Head of caudate nucleus (tissue), 42 donors: ENCODE data around the gene METTL26.

Source experiments
- DNase-seq, 42 donors: peaks; one replicate each; pipeline versions ENCODE4 v3.0.0 to v3.0.0-alpha.2; 2020 to 2021; ENCODE audit warnings: mixed read lengths in 7 of 42
- intact Hi-C: fragments of 100-400 bp; cut with DNase I; formaldehyde crosslinking; loops from one replicate; pipeline ENCODE4 v1.15.0; 2022

The METTL26 gene

DNA sequence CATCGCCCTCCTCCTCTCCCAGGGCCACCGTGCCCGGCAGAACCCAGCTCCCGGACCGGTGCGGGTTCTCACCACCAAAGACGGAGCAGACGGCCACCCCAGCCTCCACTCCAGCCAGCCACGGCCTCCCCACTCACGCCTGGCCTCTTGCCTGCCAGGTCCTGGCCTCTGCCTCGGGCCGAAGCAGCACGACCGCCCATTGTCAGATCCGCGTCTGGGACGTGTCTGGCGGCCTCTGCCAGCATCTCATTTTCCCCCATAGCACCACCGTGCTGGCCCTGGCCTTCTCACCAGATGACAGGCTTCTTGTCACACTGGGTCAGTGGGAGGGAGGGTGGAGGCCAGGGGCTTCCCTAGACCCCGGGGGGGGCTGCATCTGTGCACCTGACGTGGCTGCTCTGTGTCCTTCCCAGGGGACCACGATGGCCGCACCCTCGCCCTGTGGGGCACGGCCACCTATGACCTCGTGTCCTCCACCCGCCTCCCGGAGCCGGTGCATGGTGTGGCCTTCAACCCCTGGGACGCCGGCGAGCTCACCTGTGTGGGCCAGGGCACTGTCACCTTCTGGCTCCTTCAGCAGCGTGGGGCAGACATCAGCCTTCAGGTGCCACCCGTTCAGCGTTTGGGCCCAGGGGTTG is 25.2 kb upstream of the METTL26 start:
- intact Hi-C loops, result no loop called here
- DNase-seq, result no peak

DNA sequence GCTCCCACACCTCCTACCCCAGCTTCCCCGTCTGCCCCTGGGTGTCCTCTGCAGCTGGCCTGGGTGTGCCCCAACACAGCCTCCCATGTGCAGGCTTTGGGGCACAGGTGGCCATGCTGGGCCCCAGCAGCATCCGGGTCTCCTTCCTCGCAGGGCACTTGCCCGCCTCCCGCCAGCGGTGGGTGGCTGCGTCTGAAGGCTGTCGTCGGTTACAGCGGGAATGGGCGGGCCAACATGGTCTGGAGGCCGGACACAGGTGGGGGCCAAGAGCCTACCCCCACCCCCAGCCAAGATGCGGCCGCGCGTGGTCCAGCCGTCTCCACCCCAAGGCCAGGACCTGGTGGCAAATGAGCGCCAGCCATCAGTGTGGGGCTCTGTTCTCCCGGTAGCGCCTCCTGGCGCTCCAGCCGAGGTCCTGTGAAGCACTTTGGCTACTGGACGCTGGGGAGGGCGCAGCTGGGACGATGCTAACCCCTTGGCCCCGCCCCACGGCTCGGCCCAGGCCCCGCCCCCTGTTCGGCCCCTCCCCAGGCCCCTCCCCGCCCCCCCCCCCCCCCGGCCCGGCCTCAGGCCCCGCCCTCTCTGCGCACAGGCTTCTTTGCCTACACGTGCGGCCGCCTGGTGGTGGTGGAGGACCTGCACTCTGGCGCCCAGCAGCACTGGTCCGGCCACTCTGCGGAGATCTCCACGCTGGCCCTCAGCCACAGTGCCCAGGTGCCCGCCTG is 24.5 kb upstream of the METTL26 start:
- intact Hi-C loops, result no loop called here

DNA sequence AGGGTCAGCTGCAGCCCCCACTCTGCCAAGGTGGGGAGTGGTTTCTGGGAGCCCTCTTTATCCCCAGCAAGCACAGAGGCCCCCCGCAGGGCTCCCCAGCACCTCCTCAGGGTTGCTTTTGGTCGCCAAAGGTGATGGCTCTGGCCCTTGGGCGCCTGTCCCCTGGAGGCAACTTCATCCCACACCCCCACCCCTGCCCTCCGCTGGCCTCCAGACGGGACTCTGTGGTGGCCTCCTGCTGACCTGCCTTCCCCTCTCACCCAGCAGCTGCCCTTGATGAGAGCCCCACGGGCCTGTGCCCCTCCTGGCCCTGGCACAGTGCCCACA is 24.0 kb upstream of the METTL26 start:
- intact Hi-C loops, result no loop called here
- no peak for DNase-seq

More for the DNA sequence above, 24.5 kb upstream of the METTL26 start:
- DNase-seq, result peak; percentile 73 to 92 (median 85)

DNA sequence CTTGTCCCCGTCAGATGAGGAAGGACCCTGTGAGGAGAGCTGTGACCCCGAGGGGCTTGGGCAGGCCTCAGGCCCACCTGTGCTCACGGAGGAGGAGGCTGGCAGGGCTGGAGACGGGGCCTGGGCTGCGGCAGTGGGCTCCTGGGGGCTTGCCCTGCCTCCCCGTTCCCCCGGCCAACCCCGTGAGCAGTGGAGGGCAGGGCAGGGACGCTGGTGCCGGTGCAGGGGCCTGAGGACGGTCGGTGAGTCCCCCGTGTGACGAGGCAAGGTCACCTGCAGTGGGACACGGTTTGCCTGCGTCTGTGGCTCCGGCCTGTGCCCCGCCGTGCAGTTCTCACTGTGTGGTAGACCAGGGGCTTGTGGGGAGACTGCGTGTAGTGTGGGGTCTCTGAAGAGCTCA is 23.5 kb upstream of the METTL26 start:
- no peak for DNase-seq
- intact Hi-C loops, result no loop called here

DNA sequence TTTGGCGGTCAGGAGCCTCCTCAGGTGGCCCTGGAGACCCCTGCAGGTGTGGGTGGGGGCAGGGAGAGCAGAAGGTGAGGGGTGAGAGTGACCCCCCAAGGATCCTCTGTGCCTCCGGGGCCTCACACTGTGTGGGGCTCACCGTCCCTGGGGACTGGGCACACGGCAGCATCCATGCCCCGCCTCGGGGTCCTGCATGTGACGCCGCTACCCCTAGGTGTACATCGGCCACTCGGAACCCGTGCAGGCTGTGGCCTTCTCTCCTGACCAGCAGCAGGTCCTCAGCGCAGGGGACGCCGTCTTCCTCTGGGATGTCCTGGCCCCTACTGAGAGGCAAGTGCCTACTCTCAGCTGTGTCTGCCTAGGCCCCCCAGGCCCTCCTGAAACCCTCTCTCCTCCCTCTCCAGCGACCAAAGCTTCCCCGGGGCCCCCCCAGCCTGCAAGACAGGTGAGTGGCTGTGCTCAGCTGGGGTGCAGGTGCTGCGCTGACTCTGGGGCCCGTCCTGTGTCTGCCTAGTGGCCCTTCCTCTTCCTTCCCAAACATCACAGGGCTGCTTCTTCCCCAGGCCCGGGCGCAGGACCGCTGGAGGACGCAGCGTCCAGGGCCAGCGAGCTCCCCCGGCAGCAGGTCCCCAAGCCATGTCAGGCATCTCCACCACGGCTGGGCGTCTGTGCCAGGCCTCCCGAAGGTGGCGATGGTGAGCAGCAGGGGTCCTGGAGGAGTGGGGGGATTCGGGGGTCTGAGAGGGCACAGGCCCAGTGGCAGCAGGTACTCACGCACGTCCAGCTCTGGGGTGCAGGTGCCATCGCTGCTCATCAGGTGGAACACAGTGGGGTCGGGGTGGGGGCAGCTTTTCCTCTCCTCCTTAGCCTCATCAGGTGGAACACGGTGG is 22.8 kb upstream of the METTL26 start:
- intact Hi-C loops, result no loop called here
- DNase-seq, result no peak

DNA sequence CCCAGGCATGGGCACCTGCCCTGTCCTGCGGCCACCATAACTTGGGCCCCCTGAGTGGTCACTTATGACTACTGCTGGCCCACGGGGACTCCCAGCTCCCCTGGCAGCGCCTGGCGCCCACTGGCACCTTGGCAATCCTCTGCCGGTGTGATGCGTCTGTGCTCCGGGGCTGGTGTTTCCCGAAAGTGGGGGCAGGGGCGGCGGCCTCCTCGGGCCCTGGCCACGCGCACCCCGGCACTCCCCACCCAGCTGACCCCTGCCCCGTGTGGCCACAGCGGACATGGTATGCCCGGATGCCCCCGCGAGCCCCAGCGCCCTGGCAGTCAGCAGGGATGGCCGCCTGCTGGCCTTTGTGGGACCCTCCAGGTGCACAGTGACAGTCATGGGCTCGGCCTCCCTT is 21.4 kb upstream of the METTL26 start:
- intact Hi-C loops, result no loop called here
- no peak for DNase-seq

DNA sequence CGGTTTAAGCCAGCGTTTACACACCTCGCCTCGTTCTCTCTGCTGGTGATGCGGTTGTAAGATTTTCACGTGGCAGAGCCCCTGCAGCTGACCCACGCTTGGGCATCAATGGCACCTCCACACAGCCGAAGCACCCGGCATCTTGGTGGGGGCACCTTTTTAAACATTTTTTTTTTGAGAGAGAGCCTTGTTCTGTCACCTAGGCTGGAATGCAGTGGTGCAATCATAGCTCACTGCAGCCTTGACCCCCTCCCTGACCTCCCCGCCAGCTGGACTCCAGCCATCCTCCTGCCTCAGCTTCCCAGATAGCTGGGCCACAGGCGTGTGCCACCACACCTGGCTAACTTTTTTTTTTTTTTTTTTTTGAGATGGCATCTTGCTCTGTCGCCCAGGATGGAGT is 17.9 kb upstream of the METTL26 start:
- DNase-seq, result no peak

DNA sequence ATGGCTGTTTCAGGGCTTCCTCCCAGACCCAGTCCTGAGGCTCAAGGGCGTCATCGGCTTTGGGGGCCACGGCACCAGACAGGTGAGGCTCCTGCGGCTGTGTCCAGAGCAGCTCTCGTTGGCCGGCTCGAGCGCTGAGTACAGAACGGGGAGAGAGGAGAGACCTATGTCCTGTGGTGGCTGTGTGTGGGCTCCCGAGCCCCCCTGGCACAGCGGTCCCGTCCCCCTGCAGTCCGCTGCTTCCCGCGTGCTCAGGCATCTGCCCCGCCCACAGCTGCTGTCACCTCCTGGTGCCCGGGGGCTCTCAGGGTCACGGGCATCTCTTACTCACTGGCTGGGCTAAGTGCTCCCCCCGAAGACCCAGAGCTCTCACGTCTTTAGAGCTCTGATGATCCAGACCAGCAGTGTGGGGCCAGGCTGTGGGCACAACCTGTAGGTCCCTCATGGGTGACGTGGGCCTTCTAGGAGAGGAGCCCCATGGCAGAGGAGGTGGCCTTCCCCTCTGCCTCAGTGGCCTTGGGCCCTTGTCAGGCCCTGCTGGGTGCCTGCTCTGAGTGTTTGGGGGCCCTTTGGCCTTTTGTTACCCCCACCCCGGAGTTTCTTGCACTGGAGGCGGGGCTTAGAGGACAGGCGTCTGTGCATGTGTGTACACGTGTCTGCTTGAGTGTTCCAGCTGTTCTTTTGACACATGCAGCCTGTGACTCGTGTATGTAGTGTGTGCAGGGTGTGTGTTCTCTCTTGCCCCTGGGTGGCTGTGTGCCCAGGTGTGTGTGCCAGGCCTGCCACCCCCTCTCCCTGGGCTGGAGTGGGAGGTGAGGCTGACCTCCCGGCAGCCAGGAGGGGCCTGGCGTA is 16.6 kb upstream of the METTL26 start:
- no peak for DNase-seq
- intact Hi-C loops, result no loop called here

More for the DNA sequence above, 17.9 kb upstream of the METTL26 start:
- intact Hi-C loops, result no loop called here

DNA sequence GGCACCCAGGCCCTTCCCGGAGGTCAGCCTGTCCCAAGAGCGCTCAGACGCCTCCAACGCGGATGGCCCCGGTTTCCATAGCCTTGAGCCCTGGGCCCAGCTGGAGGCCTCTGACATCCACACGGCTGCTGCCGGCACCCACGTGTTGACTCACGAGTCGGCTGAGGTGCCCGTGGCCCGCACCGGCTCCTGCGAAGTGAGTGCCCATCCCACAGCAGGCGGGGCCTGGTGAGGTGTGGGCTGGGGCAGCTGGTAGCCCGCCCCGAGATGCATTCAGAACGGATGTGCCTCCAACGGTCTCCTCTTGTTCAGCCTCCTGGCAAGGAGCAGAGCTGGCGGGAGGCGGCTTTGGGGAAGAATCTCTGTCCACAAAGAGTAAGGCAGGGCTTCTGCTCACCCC is 15.7 kb upstream of the METTL26 start:
- intact Hi-C loops, result no loop called here

DNA sequence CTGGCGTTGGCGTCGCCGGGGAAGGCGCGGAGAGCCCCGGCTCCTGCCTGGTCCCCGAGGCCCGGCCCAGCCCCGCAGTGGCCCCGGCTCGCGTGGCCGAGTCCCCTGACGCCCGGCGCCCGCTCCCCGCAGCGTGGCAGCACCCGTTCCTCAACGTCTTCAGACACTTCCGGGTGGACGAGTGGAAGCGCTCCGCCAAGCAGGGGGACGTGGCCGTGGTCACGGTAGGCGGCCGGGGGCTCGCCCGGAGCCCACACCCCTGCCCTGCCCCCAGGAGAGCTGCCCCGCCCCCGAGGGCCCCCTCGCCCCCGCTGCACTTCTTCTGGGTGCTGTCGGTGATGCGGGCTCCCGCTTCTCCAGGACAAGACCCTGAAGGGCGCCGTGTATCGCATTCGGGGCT is 13.5 kb upstream of the METTL26 start:
- intact Hi-C loops, result no loop called here
- no peak for DNase-seq

More for the DNA sequence above, 15.7 kb upstream of the METTL26 start:
- DNase-seq, result no peak

DNA sequence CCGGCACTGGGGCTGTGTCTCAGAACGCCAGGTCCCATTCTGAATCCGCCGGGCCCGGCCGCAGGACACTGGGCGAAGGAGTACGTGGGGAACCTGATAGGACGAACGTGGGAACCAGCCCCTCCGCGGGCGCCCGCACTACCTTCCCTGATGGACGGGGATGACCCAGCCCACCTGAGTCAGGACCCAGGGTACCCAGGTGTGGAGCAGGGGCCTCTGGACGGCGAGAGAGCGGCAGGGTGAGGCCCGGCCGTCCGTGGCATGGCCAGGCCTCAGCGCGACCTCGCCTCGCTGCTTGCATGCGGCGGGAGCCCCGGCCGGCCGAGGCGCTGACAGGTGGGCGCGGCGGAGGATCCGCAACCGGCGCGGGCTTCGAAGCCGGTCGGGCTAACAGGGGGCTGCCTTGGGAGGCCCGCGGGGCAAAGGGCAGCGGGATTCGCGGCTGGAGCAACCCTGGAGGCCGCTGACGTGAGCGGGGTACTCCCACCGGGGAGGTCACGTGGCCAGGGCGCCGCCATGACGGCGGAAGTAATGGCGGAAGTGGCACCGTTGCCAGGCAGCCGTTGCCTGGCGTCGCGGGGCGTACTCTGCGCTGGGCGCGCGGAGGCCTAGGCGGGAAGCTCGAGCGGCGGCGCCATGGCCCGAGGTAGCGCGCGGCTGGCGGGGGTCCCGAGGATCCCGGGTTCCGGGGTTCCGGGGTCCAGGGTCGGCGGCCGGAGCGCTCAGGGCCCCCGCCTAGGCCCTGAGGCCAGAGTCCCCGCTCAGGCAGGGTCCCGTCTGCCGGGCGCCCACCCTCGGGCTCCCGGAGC is 12.9 kb upstream of the METTL26 start, which contains the start of gene WDR90:
Gene WDR90 (plus strand): TSS at position 585 of the 809 bp plus-strand sequence. CDS start 52 bp downstream, at position 637.
- DNase-seq, result peak; percentile 91 to 99 (median 98)
- intact Hi-C loops, result no loop called here

DNA sequence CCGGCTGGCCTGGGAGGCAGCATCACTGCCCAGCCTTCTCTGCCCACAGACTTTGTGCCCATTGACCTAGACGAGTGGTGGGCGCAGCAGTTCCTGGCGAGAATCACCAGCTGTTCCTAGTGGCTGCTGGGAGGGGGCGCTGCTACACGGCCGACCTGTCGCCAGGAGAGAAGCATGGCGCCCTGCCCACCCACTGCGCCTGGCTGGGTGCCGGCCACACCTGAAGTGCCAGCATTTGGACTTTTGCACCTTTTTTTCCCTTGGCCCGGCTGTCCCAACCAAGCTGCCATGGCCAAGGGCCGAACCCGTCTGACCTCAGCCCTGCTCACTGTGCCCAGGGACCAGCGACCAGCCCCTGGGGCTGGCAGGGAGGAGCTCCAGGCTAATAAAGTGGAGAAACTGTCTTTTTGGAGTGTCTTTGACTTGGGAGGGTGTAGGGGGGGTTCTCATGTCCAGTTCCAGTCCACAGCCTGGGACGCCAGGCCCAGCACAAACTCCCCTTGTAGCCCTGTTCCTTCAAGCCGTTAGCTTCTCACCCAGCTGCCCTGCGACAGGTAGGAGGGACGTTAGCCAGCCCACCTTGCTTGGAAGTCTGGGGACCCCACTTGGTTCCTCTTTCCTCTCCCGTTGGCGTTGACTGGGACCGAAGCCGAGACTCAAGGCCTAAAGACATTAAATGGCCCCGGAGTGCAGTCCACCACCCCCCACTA is 12.1 kb upstream of the METTL26 start:
- intact Hi-C loops, result no loop called here

DNA sequence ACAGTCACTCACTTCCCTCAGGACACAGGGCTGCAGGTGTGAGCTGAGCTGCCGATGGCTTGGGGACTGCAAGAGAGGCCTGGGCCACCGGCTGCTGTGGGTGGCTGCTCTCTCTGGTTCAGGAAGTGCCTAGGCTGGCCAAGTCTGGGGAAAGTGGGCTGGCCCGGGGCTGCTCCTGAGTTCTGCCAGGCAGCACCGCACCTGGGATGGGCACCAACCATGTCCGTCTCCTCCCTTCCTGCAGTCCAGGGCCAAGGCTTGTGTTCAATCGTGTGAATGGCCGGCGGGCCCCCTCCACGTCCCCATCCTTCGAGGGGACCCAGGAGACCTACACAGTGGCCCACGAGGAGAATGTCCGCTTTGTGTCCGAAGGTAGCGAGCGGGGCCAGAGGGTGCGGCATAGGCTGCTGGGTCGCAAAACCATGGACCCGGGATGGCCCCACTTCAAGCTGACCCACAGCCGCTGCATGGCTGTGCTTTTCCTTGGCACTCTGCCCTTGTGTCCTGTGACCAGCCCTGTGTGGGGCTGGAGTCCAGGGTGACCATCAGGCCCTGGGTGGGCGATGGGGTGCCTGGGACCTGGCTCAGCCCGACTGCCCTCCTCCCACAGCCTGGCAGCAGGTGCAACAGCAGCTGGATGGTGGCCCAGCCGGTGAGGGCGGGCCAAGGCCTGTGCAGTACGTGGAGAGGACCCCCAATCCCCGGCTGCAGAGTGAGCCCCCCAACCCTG is 11.2 kb upstream of the METTL26 start:
- DNase-seq, result no peak
- intact Hi-C loops, result no loop called here

More for the DNA sequence above, 12.1 kb upstream of the METTL26 start:
- peak in 9 of 42 donors; percentile 33 to 66 (median 40) for DNase-seq

DNA sequence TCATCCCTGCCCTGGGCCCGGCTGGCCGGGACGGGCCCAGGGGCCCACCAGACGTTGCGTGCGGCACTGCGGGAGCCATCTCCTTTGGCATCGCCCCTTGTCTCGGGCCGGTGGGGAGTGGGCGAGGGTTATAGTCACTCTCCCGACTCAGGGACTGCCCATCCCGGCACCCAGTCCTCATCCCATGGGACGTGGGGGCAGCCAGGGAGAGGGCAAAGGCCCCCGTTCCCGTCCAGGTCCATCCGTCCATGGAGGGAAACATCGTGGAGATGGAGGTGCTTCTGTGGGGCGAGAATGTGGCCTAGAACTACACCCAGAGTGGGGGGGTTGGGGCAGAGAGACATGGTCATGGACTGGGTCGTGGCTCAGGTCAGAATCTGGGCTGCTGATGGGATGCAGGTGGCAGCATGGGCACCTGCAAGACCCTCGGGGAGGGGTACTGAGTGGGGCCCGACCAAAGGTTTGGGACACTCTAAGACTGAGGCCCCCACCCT is 10.6 kb upstream of the METTL26 start:
- DNase-seq, result no peak
- intact Hi-C loops, result no loop called here

DNA sequence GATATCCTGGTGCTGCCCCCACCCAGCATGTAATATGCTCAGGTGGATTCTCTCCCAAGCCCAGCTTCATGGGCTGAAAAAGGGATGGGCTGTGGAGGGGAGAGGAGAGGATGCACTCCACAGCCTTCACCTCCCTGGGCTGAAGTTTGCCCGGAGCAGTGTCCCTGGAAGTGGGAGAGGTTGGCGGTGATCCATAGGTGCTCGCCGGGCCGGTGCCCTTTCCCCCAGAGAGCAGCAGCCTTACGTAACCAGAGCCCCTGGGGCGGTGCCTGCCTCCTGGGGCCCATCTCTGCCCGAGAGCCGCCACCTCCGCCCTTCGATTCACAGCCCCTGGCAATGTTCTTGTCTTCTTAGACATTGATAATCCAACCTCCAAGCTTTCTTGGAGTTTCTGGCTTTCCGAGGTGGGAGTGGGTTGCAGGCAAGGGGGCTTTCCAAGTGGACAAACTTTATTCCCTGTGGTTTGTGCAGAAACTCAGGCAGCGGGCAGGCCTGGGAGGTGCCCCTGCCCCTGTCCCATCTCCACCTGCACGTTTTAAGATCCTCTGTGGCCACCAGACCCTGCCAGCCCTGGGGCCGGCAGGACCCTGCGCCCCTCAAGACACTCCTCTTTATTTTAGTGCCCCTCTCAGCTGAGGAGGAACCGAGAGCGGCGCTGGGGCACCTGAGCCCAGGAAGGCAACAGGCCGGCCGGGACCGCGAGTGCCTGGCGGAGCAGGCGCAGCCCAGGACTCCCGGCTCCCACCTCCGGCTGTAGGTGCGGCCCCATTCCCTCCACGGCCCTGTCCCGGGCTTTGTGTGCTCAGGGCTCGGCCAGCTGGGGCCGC is 10.0 kb upstream of the METTL26 start:
- intact Hi-C loops, result no loop called here
- no peak for DNase-seq

DNA sequence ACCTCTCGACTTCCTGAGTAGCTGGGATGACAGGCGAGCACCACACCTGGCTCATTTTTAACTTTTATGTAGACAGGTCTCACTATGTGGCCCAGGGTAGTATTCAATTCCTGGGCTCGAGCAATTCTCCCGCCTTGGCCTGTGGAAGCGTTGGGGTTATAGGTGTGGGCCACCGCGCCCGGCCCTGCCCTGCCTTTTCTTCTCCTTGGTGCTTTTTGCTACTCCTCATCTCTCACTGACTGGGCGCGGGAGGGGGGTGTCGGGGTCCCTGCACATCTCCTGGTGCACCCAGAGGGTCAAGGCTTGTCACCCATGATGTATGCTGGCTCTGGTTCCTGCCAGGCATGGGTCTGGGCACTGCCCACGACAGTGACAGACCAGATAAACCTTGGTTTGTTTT is 8.5 kb upstream of the METTL26 start:
- intact Hi-C loops, result no loop called here
- DNase-seq, result no peak
